Stimulated activated naive CD4-positive, alpha-beta T cell treated with Interleukin-2 at 50 U/mL for 16 hours (primary cell): ENCODE measurements around the gene SERPIND1.

Experiments used
- DNase-seq: peaks from one replicate; lab custom pipeline; 2025; lab: John Stamatoyannopoulos, UW

SERPIND1 gene

DNA sequence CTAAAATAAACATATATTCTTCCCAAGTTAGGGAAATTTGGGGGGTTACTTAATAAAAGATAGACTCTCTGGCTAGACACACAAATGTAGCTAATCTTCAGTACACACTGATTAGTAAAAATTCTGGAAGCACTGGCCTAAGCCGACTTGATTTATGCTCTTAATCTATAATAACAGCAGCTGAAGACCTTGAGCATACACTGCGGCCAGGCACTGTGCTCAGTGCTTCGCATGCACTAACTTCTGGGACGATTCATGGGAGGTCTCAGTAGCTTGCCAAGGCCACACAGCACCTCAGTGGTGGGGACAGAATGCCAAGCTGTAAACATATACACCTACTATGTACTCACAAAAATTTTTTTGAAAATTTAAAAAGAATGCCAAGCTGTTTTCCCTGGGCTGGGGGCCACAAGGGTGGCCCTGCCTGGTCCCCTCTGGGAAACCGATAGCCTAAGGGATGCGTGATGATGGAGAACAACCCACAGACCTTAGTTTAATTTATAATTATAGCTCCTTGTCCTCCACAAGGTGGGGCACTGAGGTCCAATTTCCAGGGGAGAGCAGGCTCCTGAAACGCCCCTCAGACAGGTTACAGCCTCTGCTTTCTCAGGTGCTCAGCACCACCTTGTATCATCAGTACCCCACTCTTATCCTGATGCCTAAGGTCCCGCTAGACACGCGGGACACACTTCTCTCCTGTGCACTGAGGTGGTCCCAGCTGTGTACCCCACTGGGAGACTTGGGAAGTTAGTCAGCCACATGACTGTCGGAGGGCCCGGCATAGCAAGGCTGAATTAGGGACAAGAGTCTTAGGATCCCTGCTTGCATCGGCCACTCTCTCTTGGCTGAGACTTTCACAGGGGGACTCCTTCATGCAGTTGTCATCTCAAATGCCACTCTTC, 20.1 kb downstream of the SERPIND1 start:
- DNase-seq = no peak

DNA sequence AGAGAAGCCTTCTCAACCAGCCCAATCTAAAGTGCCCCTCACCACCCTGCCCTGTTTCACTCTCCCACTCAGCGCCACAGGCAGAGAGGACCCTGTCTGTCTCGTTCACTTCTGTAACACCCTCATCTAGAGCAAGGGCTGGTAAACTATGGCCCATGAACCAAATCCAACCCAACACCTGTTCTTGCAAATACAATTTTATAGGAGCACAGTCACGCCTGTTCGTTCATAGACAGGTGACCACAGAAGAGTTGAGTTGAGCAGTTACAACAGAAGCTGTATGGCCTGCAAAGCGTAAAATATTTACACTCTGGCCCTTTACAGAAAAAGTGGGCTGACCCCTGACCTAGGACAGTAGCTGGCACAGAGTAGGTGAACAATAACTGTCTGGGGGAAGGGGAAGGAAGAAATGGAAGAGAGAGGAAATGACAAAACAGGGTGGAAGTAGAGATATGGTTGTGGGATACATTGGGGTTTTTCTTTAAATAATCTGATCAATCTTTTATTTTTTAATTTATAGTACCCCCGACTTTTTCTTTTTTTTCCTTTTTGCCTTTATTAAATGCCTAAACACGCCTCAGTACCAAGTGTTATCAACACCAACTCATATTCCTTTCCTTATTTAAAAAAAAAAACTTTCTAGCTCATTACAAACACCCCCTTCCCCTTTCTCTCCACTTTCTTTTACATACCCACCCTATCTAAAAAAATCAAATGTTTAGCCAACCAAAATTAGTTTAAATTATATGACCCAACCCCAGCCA, 20.9 kb downstream of the SERPIND1 start:
- DNase-seq = no peak

DNA sequence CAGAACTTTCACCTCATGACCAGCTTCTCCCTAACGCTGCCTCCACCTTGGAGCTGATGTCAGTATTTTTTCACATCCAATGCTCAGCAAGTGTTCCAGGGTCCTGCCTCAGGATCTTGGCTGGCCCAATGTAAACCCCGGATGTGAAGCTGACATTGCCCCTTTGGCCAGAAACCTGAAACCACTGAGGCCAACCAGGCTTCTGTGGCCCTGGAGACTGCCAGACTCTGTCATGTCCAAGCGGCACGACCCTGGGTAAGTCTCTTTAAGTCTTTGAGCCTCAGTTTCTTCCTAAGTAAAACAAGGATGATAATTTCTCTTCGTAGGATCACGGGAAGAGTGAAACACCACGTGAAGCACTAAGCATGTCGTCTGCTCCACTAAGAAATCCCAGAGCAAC, 22.8 kb downstream of the SERPIND1 start:
- no peak for DNase-seq

DNA sequence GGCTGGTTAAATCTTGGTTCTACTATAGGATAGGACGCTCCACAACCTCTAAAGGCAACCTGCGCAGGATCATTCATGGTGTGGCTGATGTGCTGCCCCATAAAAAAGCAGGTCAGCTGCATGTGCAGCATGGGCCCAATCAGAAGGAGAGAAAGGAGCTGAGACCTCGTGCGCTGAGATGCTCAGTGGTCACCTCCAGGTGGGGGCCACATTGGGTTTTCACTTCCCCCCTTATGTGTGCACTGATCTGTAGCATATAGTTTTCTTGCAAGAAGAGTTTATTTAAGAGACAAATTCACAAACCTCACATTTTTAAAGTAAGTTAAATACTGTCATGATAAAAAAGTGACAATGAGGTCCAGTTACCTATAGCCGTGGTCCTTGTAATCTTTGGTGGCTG, 24.3 kb downstream of the SERPIND1 start:
- no peak for DNase-seq

DNA sequence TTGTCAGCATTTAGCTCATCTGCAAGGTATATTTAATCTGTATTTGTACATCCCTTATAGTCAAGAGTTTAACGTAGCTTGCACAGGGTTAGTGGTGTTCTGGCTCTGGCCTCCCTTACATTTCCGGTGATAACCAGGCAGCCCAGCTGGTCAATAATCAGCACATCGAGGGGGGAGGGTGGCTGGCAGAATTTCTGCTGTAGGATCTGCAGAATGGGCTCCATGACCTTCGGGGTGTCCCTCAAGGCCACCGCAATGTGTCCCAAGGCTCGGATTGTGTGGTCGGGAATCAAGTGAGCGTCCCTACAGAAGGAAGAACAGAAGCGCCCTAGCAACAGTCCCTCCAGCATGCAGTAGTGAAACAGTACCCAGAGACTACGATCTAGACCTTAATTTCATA, 25.1 kb downstream of the SERPIND1 start:
- DNase-seq = no peak

DNA sequence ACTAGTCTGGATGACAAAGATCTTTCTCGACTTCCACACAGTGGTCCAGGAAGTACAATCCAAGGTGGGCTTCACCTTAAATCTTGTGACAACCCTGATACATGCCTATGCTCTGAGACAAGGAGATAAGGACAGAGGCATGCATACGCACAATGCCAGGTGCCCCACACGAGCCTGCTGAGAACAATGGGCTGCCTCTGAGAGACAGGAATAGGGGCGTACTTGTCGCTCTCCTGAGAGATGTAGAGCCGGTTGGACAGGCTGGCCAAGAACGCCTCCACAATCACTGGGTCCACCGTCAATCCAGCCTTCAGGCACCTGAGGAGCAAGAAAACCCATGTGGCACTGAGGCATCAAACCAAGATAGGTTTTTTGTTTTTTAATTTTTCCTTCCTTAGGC, 25.5 kb downstream of the SERPIND1 start:
- DNase-seq = no peak

DNA sequence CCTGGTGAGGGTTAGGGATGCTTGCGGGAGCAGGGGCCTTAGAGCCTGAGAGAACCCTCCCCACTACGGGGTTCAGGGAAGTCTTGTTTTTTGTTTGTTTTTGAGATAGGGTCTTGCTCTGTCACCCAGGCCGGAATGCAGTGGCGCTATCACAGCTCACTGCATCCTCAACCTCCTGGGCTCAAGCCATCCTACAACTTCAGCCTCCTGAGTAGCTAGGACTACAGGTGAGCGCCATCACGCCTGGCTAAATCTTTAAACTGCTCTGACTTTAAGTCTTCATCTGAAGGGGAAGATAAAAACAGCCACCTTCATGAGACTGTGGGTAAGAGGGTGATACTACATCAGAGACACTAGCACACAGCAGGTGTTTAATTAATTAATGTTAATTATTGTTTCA, 28.5 kb downstream of the SERPIND1 start:
- no peak for DNase-seq

DNA sequence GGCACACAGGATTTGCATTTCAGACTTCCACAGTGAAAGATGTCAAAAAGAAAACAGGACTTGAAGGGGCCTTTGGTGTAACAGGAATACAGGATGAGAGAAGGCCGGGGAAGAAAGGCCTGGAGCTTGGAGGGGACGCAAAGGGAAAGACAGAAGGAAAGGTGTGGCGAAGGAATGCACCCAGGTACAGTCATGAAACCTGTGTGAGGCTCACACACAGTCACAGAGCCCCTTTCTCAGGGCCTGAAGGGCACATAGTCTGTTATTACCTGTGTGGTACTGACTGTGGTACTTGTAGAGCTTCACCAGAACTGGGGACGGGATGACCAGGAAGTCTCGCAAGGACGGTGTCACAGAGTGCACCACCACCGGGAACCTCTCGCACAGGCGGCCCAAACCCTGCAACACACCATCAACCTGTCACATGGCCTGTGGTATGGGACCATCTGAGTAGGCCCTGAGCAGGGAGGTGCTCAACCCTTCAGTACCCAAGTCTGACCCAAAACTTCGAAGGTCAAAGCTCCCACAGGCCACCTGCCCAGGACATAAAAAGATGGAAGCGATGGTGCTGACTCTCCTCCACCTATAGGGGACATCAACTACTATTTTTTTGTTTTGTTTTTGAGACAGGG, 29.1 kb downstream of the SERPIND1 start:
- no peak for DNase-seq

DNA sequence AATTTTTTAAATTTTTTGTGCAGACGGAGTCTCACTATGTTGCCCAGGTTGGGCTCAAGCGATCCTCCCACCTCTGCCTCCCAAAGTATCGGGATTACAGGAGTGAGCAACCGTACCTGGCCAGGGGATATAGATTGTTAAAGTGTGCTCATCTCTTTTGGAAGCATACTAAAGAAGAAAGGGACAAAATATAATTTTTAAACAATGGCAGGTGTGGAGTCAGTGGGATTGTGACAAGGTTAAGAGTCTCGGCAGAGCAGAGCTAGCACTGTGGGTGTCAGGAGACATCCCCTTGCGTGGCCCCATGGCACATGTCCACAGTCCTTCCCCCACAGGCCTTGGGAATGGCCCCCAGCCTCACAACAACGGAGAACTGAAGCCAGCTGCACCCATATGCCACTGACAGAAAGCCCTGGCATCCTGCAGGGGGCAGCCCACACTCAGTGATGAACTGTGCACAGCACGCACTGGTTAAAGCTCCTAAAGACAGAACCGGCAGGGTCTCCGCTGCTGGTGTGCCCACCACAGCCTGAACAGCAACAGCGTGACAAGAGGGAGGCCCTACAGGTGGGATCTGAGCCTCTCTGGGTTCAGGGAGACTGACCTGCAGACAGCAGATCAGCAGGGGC, 29.9 kb downstream of the SERPIND1 start:
- DNase-seq = peak; percentile 11

DNA sequence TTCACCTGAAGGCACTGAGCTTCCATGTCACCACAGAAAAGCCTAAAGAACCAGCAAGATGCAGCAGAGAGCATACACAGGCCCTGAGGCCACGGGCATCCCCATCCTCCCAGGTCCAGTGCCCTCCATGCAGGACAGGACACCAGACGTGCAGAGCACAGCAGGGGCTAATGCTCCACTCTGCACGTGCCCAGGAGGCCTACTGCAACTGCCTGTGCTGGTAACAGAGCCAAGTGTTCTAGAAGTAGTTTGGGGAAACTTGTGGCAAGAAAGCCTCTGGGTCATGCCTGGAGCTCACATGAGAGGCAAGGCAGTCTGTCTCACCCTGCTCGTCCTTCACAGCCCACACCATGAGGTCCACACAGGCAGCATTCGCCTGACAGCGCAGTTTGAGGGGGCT, 30.7 kb downstream of the SERPIND1 start:
- no peak for DNase-seq

DNA sequence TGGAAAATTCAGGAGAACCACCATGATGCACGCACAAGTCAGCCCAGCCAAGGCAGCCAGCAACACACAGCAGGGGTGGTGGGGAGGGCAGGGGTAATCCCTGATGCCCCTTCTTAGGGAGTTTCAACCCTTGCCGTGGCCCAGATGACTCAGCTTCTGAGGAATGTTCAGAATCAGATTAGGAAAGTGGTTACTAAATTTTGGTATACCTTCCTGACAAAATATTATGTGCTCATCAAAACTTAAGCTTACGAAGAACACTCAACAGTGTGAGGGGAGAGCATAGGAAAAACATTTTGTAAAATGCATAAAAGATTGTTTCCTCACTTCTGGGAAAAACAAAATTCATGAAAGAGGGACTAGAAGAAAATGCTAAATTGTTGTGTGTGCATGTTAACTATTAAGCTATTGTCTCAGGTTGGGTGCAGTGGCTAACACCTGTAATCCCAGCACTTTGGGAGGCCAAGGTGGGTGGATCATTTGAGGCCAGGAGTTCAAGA, 32.1 kb downstream of the SERPIND1 start:
- no peak for DNase-seq

DNA sequence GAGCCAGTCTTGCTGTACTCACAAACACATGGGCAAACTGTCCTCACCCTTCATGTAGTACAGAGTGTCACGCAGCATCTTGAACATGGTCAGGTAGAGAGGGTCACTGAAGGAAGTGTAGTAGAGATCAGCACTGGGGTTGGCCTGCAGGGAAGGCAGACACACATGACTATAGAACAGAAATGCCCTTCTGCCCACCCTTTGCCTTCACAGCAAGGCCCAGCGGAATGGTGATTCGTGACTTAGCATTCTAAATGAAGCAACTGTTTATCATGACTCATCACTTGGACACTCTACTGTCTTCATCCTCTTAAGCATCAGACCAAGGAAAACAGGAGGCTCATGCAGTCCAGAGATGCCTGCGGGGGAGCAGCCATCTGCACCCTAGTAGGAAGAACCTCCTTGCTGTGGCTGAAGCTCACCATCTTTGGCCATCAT, 33.4 kb downstream of the SERPIND1 start:
- no peak for DNase-seq

DNA sequence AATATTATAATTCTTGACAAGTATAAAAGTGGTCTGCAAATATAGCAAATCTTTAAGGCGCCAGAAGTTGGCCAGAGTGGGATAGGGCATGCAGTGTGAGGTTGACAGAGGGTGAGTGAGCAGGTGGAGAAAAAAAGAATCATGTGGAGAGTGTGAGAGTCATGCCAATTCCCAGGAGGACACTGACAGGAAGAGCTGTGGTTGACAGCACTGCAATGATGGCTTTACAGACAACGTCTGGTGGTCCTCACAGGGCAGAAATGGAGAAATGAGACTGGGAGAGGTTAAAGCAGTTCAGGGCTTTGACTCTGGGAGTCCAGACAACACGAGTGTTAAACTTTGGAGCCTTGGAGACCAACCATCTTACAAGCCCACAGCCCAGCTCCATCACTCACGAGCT, 34.9 kb downstream of the SERPIND1 start:
- no peak for DNase-seq

DNA sequence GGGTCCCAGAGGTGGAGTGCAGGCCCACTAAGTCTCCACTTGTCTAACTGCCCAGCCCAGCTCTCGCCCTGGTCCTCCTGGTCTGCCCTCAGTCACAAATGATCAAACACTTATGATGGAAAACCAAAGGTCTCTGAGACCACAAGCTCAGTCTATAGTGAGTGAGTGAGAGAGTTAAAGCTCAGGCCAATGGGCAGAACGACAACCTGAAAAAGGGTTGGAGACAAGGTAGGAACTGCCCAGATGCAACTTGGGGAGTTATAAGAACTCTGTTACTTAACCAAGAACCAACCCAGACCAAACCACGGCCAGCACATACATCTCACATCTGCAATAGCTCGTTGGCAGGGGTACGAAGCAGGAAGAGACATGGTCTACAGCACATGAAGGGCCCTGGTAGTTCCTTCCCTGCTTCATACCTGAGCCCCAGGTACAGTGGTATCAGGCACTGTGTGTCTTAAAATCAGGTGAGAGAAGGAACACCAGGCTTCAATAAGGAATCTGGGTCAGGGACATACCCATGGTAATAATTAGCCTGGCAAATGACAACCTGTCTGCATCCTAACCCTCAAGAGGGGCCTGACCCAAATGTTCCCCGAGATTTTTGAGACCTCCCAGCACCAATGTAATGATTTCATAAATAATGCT, 35.7 kb downstream of the SERPIND1 start:
- no peak for DNase-seq

DNA sequence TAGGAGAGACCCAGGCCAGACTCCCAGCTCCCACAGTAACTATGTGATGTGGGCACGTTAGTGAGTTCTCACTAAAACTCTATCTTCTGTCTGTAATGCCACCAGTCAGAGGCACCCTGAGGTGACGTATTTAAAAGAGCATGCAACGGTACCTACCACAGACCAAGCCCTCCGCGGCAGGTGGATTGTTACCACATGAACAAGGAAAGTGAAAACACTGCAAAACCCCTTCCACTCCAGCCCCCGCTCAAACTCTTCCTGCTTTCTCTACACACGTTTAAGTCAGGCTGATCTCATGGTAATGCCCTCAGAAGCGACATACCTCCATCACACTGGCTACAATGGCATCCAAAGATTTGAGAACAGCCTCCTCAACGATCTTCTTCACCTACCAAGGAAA, 36.7 kb downstream of the SERPIND1 start:
- DNase-seq = no peak

DNA sequence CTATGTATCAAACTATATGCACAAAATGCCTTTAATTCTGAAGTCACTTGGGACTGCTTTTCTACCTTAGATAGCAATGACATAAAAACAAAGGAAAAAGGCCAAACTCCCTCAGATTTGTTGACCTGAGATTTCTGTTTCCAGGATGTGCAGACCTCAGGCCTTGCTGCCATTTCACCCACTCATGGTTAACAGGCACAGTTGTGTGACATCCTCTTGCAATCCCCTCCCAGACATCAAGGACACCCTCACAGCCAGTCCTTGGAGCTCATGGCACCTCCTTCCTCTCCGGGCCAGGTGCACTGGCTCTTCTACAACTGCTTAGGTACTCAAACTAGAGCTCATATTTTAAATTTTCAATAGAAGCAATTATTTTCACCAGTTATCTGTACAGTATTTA, 37.3 kb downstream of the SERPIND1 start:
- no peak for DNase-seq

DNA sequence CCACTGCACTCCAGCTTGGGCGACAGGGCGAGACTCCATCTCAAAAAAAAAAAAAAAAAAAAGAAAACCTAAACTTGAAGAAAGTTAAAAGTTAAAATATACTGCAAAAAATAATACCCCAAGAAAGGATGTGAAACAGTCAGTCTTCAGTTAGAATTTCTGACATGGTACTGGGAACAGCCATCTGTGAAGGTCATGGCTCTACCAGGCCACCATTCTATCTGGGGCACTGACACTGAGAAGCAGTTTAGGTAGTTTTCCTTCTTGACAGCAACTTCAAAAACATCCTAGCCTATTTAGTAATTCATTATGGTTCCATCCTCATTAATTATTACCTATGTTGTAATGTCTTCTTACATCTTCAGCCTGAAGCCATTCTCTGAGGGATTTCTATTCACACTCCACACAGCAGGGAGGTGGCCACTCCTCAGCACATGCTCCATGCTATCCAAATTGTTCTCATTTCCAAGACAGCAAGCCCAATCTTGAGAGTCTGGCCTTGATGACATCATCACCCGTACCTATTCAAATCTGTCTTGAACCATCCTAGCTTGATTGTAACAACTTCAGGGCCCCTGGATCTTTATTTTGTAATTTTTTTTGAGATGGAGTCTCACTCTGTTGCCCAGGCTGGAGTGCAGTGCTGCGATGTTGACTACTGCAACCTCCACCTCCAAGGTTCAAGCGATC, 38.2 kb downstream of the SERPIND1 start:
- DNase-seq = no peak

DNA sequence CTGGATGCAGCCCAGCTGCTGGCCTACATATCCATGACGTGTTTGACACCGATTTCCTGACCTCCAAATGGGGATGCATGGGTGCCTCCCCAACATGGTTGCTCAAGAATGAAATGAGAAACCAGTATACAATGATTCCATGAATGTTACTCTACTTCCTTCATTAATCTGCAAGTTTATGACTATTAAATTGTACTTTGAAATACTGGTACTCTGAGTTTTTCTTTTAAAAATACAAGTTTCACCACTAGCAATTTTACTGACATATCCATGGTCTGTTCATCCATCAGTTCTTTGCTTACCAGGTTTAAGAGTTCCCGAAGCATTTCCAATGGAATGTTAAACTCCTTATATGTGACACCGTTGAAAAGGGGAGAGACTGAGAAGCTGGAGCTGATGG, 39.1 kb downstream of the SERPIND1 start:
- DNase-seq = no peak

DNA sequence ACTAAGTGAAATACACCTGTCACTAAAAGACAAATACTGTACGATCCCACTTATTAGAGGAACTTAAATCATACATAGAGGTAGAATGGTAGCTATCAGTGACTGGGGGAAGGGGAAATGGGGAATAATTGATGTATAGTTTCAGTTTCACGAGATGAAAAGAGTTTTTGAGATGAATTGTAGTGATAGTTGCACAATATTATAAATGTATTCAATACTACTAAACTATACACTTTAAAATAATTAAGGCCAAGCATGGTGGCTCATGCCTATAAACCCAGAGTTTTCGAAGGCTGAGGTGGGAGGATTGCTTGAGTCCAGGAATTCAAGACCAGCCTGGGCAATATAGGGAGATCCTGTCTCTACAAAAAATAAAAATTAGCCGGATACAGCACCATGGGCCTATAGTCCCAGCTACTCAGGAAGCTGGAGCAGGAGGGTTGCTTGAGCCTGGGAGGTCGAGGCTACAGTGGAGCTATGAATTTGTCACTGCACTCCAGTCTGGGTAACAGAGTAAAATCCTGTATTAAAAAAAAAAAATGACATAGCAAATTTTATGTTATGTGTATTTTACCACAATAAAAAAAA, 40.4 kb downstream of the SERPIND1 start:
- no peak for DNase-seq

DNA sequence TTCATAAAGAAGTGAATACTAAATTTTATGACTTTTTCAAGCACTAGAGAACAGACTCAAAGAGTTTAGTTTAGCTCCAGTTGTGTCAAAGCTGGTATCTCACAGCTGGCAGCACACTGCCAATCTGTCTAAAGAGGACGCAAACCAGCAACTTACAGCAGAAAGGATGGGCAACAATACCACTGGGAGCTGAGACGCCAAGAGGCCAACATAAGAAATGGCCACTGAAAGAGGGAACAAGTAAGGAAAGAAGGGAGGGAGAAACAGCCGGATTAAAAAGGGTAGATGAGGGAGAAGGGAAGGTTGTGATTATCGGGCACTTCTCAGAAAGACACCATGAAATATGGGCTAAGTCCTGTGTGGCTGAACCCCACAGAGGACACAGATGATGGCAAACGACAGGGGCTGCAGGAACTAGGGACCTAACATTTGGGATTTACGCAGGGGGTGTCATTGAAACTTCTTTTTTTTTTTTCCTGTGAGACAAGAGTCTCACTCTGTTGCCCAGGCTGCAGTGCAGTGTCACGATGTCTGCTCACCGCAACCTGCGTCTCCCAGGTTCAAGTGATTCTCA, 41.7 kb downstream of the SERPIND1 start:
- DNase-seq = no peak
